SKM-1 treated with dmso at 0.1 percent for 144 hours (cell line): ENCODE measurements around the gene LCN10.

ENCODE experiments used
- DNase-seq: peaks from one replicate; lab custom pipeline; 2025; ENCODE audit not compliant: unreplicated experiment; lab: John Stamatoyannopoulos, UW

Gene LCN10

DNA sequence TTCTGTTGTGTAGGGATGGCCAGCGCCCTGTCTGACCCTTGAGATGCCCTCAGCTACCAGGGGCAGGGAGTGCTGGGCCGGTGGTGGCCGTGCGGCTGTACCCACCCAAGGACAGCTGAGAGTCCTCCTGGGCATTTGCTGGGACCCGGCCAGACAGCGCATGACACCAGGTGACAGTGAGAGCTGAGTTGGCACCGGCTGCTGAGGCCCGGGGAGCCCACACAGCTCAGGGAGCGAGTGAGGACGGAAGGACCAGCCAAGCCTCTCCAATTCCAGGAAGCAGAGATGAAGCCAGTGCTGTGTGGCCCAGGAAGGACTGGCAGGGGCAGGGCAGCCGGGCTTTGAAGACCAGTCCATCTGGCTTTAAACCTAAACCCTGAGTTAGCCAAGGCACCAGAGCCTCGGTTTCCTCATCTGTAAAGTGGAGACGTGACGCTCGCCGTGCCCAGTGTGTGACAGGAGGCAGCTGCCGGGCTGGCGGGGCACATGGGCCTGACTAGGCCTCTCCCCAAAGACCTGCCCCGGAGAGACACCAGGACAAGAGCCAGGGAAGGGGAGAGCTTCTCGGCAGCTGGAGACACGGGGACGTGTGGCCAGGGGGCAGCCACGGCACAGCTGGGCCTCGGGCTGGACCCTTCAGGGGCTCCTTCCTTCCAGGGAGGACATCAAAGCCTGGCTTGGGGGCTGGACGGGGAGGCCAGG is 52.5 kb downstream of the LCN10 start:
- no peak for DNase-seq

DNA sequence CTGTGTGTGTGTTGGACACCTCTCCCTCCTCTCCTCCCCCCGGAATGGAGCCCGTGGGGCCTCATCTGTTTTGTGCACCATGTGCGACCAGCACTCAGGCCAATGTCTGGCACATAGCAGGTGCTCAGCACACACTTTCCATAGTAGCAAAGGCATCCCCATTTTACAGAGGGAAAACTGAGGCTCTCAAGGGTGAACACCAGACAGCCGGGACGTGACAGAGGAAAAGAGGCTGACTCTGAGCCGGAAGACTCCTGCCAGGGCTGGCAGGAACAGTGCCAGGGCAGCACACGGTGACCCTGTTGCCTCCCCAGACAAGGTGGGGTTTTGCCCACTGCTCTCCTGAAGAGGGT is 53.7 kb downstream of the LCN10 start:
- DNase-seq: no peak

DNA sequence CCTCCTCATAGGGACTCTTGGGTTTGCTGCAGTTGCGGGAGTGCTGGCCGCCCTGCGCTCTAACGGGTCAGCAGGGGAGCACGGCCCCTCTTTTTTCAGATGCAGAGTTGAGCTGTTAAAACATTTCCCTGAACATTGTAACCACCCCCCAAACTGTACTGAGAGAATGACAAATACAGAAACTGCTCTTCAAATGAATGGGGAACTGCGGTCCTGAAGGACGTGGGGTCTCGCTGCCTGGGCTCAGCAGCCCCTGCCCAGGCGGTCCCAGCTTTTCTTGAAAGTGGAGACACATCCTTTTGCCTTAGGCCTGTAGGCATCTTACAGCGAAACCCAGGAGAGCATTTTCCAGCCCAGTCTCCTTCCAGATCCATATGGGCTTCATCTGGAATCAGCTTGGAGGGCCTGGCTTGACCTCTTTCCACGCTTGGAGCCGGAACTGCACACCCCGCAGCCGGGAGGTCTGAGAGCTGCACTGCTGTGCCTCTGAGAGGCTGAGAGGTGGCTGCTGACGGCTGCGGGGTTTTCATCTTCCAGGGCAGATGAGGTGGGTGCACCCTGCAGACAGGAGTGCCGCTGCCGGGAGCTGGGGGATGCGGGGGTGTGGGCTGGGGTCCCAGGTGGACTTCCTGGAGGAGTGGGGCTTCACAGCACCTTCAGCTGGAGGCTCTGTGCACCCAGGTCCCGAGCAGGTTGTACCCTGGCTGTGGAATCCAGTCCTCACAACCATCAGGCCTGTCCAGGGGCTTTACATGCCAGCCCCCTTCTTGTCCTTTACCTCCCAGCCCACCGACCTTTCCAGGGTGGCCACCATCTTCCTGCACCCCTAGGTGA is 54.2 kb downstream of the LCN10 start:
- no peak for DNase-seq
